ENCODE results near the gene ZNF428.

ZNF428 gene

GRCh38 chr19:43619262-43620060 lies at the start of gene ZNF428:
Gene ZNF428 (minus strand): TSS chr19:43619629. CDS start chr19:43614304, 5,325 bp downstream.
- Histone ChIP-seq H4K20me1 (ENCODE audit: insufficient read depth, low read length, poor library complexity, severe bottlenecking) (peaks cover 36% of the 10 kb centered on the region), H3K4me3 (ENCODE audit: low read length, poor library complexity, severe bottlenecking) (peak within 1 kb of the TSS; percentile 83), H3K9me3 (ENCODE audit: insufficient read depth, low read depth, low read length) (no peaks in the 10 kb centered on the region), H3K79me2 (ENCODE audit: insufficient read depth, low read length) (peaks cover 60% of the 10 kb centered on the region), H3F3A (ENCODE audit: low read depth) (no peaks in the 10 kb centered on the region; the same call in 1 of the 2 replicates), H3K9ac (ENCODE audit: low read depth, low read length, poor library complexity, severe bottlenecking) (peak within 1 kb of the TSS; percentile 95), H3K9me2 (replicated peaks; ENCODE audit: low read depth, low read length) (no peaks in the 10 kb centered on the region), H3K36me3 (ENCODE audit: insufficient read depth, low read length) (no peaks in the 10 kb centered on the region), H3K27me3 (ENCODE audit: insufficient read depth, low read length, poor library complexity, severe bottlenecking) (no peaks in the 10 kb centered on the region), H2AFZ (ENCODE audit: low read length) (peak within 1 kb of the TSS; percentile 95), H3K4me1 (ENCODE audit: insufficient read depth, low read length, poor library complexity, severe bottlenecking) (peaks cover 35% of the 10 kb centered on the region), H3K4me2 (ENCODE audit: low read depth, low read length, poor library complexity, severe bottlenecking) (peak within 1 kb of the TSS; percentile 97)
- no peak for TF ChIP-seq CTCF (conservative IDR thresholded peaks at IDR 0.05; ENCODE audit: low read length)
- no peak for TF ChIP-seq EZH2phosphoT487 (IDR thresholded peaks at IDR 0.05; ENCODE audit: borderline replicate concordance)

GRCh38 chr19:43668406-43669109 lies 49.1 kb upstream of the ZNF428 start:
- Histone ChIP-seq H3K36me3 (ENCODE audit: insufficient read depth, low read length) (no peaks in the 10 kb centered on the region), H3K4me3 (ENCODE audit: low read length, poor library complexity, severe bottlenecking) (peak overlapping the region; percentile 84), H3K9me3 (ENCODE audit: insufficient read depth, low read depth, low read length) (no peaks in the 10 kb centered on the region), H3K4me2 (ENCODE audit: low read depth, low read length, poor library complexity, severe bottlenecking) (peak overlapping the region; percentile 94), H3K4me1 (ENCODE audit: insufficient read depth, low read length, poor library complexity, severe bottlenecking) (peaks cover 40% of the 10 kb centered on the region), H2AFZ (ENCODE audit: low read length) (peak overlapping the region; percentile 94), H3K79me2 (ENCODE audit: insufficient read depth, low read length) (no peaks in the 10 kb centered on the region; the same call in 1 of the 2 replicates), H3F3A (ENCODE audit: low read depth) (no peaks in the 10 kb centered on the region), H3K27me3 (ENCODE audit: insufficient read depth, low read length, poor library complexity, severe bottlenecking) (no peaks in the 10 kb centered on the region), H4K20me1 (ENCODE audit: insufficient read depth, low read length, poor library complexity, severe bottlenecking) (no peaks in the 10 kb centered on the region), H3K9ac (ENCODE audit: low read depth, low read length, poor library complexity, severe bottlenecking) (peak overlapping the region; percentile 59), H3K9me2 (replicated peaks; ENCODE audit: low read depth, low read length) (no peaks in the 10 kb centered on the region)
- TF ChIP-seq CTCF (conservative IDR thresholded peaks at IDR 0.05; ENCODE audit: low read length) (no peak), EZH2phosphoT487 (IDR thresholded peaks at IDR 0.05; ENCODE audit: borderline replicate concordance) (no peak)

GRCh38 chr19:43667876-43668405 lies 48.5 kb upstream of the ZNF428 start:
- Histone ChIP-seq H3K36me3 (ENCODE audit: insufficient read depth, low read length) (no peaks in the 10 kb centered on the region), H3K27me3 (ENCODE audit: insufficient read depth, low read length, poor library complexity, severe bottlenecking) (no peaks in the 10 kb centered on the region), H3K79me2 (ENCODE audit: insufficient read depth, low read length) (no peaks in the 10 kb centered on the region; the same call in 1 of the 2 replicates), H3K9me2 (replicated peaks; ENCODE audit: low read depth, low read length) (no peaks in the 10 kb centered on the region), H3K4me1 (ENCODE audit: insufficient read depth, low read length, poor library complexity, severe bottlenecking) (peaks cover 40% of the 10 kb centered on the region), H3K9me3 (ENCODE audit: insufficient read depth, low read depth, low read length) (no peaks in the 10 kb centered on the region), H3K4me3 (ENCODE audit: low read length, poor library complexity, severe bottlenecking) (peak overlapping the region; percentile 79), H2AFZ (ENCODE audit: low read length) (peak overlapping the region; percentile 67), H3K4me2 (ENCODE audit: low read depth, low read length, poor library complexity, severe bottlenecking) (peak overlapping the region; percentile 94), H4K20me1 (ENCODE audit: insufficient read depth, low read length, poor library complexity, severe bottlenecking) (no peaks in the 10 kb centered on the region), H3K9ac (ENCODE audit: low read depth, low read length, poor library complexity, severe bottlenecking) (peak overlapping the region; percentile 77), H3F3A (ENCODE audit: low read depth) (no peaks in the 10 kb centered on the region)
- TF ChIP-seq EZH2phosphoT487 (IDR thresholded peaks at IDR 0.05; ENCODE audit: borderline replicate concordance), result no peak
- TF ChIP-seq CTCF (conservative IDR thresholded peaks at IDR 0.05; ENCODE audit: low read length), result no peak

Measured in Loucy (cell line).